ENCODE data around the gene ASPSCR1.
"Not testable (repeated sequence)": the region's sequence is repeated elsewhere in the genome, so short reads cannot be mapped to it uniquely, and the experiment has no call there.

Gene ASPSCR1

DNA sequence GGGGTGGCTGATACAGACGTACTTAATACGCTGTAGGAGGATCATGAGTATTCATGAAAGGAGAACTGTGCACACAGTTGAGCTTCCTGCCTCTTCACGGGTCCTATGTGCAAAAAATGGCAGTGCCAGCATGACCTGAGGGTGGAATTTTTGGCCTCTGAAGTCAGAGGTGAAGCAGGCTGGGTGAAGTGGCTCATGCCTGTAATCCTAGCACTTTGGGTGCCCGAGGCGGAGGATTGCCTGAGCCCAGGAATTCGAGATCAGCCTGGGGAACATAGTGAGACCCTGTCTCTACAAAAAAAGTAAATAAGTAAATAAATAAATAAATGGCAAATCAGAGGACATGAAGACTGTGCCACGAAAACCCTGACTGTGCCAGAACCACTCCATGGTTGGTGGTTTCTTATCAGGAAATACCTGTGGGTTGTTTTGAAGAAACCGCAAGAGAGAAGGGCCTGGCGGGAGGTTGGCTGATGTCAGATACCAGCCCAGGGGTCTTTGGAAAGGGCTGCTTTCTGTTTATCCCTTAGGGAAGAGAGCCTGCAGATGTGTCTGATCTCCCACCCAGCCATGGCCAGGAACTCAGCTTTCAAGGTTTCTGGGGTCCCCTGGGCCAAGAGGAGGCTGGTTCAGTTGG is 3.4 kb downstream of the ASPSCR1 start:
- no peak overlapping the region for H3K4me3 ChIP-seq (replicated peaks; ENCODE audit: low read depth, low read length)
- TF ChIP-seq, protein P1, sequence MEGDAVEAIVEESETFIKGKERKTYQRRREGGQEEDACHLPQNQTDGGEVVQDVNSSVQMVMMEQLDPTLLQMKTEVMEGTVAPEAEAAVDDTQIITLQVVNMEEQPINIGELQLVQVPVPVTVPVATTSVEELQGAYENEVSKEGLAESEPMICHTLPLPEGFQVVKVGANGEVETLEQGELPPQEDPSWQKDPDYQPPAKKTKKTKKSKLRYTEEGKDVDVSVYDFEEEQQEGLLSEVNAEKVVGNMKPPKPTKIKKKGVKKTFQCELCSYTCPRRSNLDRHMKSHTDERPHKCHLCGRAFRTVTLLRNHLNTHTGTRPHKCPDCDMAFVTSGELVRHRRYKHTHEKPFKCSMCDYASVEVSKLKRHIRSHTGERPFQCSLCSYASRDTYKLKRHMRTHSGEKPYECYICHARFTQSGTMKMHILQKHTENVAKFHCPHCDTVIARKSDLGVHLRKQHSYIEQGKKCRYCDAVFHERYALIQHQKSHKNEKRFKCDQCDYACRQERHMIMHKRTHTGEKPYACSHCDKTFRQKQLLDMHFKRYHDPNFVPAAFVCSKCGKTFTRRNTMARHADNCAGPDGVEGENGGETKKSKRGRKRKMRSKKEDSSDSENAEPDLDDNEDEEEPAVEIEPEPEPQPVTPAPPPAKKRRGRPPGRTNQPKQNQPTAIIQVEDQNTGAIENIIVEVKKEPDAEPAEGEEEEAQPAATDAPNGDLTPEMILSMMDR (IDR thresholded peaks at IDR 0.05; ENCODE audit: low read length, missing control alignments), result no peak
- DNase-seq (ENCODE audit: low read depth), result no peak

DNA sequence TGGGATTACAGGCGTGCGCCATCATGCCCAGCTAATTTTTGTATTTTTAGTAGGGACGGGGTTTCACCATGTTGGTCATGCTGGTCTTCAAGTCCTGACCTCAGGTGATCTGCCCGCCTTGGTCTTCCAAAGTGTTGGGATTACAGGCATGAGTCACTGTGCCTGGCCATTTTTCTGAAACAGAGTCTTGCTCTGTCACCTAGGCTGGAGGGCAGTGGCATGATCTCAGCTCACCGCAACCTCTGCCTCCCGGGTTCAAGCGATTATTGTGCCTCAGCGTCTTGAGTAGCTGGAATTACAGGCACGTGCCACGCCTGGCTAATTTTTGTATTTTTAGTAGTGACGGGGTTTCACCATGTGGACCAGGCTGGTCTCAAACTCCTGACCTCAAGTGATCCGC is 4.1 kb downstream of the ASPSCR1 start:
- not testable (repeated sequence) for H3K4me3 ChIP-seq (replicated peaks; ENCODE audit: low read depth, low read length); DNase-seq (ENCODE audit: low read depth)

DNA sequence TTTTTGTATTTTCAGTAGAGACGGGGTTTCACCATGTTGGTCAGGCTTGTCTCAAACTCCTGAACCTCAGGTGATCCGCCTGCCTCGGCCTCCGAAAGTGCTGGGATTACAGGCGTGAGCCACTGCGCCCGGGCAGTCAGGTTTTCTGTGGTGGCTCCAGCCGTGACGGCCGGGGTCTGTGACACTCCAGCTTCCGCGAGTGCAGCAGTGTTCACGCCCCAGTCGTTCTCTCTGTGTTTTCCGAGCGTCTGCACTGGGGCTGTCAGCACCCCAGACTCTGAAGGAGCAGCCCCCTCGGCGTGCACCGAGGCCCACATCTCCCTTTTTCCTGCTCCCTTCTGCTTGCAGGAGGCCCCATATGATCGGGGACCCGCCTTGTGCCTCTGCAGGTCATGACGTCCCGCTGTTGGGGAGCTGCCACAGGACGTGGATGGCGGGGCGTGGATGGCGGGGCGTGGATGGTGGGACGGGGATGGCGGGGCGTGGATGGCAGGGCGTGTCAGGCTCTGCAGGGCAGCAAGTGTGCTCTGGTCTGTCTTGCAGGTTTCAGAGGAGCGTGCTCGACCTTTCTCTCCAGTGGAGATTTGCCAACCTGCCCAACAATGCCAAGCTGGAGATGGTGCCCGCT is 5.7 kb downstream of the ASPSCR1 start:
- H3K4me3 ChIP-seq (replicated peaks; ENCODE audit: low read depth, low read length), result no peak overlapping the region
- no peak for DNase-seq (ENCODE audit: low read depth)
- TF ChIP-seq, protein P1 (IDR thresholded peaks at IDR 0.05; ENCODE audit: low read length, missing control alignments), result no peak

DNA sequence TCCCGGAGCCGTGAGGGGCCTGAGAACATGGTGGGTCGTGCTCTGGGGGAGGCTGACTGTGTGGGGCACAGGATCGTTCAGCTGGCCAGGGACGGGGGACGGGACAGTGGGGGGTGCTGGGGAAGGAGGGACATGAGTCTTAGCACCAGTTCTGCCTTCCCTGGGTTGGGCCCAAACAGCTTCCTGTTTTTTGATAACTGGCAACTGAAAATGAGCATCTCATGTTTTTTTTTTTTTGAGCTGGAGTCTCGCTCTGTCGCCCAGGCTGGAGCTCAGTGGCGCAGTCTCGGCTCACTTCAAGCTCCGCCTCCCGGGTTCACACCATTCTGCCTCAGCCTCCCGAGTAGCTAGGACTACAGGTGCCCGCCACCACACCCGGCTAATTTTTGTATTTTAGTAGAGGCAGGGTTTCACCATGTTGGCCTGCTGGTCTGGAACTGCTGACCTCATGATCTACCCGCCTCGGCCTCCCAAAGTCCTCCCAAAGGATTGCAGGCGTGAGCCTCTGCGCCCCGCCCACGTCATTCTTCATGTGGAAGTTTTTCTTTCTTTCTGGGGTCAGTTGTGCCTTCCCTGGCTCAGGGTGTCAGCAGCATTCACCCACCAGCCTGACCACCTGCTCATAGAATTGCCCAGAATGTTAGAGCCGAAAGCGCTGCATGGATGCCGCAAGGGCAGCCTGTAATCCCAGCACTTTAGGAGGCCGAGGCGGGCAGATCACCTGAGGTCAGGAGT is 6.4 kb downstream of the ASPSCR1 start:
- TF ChIP-seq, protein P1 (IDR thresholded peaks at IDR 0.05; ENCODE audit: low read length, missing control alignments), result no peak
- no peak for DNase-seq (ENCODE audit: low read depth)
- H3K4me3 ChIP-seq (replicated peaks; ENCODE audit: low read depth, low read length), result no peak overlapping the region

DNA sequence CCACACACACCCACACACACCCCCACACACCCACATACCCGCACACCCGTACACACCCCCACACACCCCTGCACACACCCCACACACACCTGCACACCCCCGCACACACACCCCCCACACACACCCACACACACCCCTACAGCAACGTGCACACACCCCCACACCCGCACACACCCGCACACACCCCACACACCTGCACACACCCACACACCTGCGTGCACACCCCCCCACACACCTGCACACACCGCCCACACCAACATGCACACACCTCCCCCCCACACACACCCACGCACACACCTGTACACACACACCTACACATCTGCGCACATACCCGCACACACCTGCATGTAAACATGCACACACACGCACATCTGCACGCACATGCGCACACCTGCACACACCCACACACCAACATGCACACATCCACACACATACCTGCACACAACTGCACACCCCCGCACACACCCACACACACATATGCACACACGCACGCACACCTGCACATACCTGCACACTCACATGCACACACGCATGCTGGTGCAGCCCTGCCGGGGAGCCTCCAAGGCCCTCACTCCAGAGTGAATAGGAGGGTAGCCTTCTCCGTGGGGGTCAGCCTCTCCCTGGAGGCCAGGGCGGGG is 7.5 kb downstream of the ASPSCR1 start:
- no peak overlapping the region for H3K4me3 ChIP-seq (replicated peaks; ENCODE audit: low read depth, low read length)
- TF ChIP-seq, protein P1 (IDR thresholded peaks at IDR 0.05; ENCODE audit: low read length, missing control alignments), result no peak
- no peak for DNase-seq (ENCODE audit: low read depth)

DNA sequence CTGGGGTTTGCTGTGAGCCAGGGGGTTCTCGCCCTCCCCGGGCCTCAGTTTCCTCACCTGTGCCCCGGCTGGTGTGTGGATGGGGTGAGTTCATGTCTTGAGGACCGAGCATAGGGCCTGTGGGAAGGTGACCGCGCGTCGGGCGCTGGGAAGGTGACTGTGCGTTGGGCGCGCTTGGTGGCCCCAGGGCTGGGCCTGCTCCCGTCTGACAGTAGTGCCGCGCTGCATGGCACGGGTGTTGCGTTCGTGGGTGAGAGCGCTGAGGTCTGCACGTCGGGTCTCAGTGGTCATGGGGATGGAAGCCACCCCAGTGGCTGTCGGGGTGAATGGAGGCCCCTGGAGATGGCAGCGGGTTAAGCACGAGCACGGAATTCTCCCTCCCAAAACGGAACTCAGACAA is 9.2 kb downstream of the ASPSCR1 start:
- no peak overlapping the region for H3K4me3 ChIP-seq (replicated peaks; ENCODE audit: low read depth, low read length)
- no peak for DNase-seq (ENCODE audit: low read depth)
- TF ChIP-seq, protein P1 (IDR thresholded peaks at IDR 0.05; ENCODE audit: low read length, missing control alignments), result no peak

DNA sequence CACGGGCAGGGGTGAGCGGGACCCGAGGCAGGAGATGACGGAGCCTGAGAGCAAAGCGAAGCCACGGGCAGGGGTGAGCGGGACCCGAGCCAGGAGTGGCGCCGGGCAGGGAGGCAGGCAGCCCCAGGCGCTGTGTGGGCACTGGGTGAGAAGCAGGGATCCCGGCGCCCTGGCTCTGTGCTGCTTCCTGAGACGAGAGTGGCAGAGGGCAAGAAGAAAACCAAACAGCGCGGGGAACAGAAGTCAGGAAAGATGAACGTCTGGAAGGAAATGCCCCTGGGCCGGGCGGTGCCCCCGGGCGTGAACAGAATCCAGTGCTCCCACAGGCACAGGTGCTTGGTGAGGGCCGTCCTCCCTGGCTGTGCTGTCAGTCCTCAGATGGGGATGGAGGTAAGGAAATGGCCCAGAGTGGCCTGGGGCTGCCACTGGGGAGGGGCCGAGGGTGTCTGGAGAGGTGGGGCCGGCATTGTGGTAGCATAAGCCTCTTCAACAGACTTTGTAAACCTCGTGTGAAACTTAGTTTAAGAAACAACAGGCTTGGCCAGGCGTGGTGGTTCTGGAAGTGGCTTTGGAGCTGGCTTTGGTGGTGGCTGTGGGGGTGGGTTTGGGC is 9.8 kb downstream of the ASPSCR1 start:
- DNase-seq (ENCODE audit: low read depth), result no peak
- TF ChIP-seq, protein P1 (IDR thresholded peaks at IDR 0.05; ENCODE audit: low read length, missing control alignments), result no peak
- H3K4me3 ChIP-seq (replicated peaks; ENCODE audit: low read depth, low read length), result no peak overlapping the region
